SK-N-SH treated with all-trans-retinoic acid at 6 μM for 48 hours (cell line): ENCODE measurements around the gene LENEP.

ENCODE experiments used
- ARNTL ChIP-seq: fragments of 450-650 bp; formaldehyde crosslinking; IDR thresholded peaks from 2 replicates; pipeline ENCODE4 v1.5.0; 2020; ENCODE audit warnings: low read depth, mild to moderate bottlenecking, moderate library complexity, borderline replicate concordance
- BACH2 ChIP-seq: fragments of 250-450 bp; sonication (Bioruptor Pico); IDR thresholded peaks from 2 replicates; pipeline ENCODE4 v1.9.0; 2021; ENCODE audit warnings: mild to moderate bottlenecking, borderline replicate concordance
- CREB5 ChIP-seq: fragments of 250-450 bp; sonication (Bioruptor Pico); IDR thresholded peaks from 2 replicates; pipeline ENCODE4 v1.5.1; 2020; ENCODE audit warnings: low read depth, mild to moderate bottlenecking, moderate library complexity
- GLIS3 ChIP-seq: fragments of 250-450 bp; sonication (Bioruptor Pico); IDR thresholded peaks from 2 replicates; pipeline ENCODE4 v1.5.0; 2020; ENCODE audit warnings: mild to moderate bottlenecking, moderate library complexity
- ISL1 ChIP-seq: fragments of 250-450 bp; sonication (Bioruptor Pico); IDR thresholded peaks from 2 replicates; pipeline ENCODE4 v2.1.2; 2022; ENCODE audit warnings: mild to moderate bottlenecking, moderate library complexity
- RARB ChIP-seq: fragments of 250-450 bp; sonication (Bioruptor Pico); IDR thresholded peaks from 2 replicates; pipeline ENCODE4 v1.8.0; 2021; ENCODE audit warnings: mild to moderate bottlenecking, moderate library complexity
- ZNF70 ChIP-seq: fragments of 450-650 bp; formaldehyde crosslinking; IDR thresholded peaks from 2 replicates; pipeline ENCODE4 v1.5.0; 2020; ENCODE audit warnings: mild to moderate bottlenecking, moderate library complexity

GRCh38 chr1:155004352-155005075 lies 11.1 kb downstream of the LENEP start:
- no peak for TF ChIP-seq RARB (CRISPR knock-in tag)
- no peak for TF ChIP-seq ZNF70
- TF ChIP-seq CREB5: no peak
- no peak for TF ChIP-seq ISL1 (CRISPR knock-in tag)
- TF ChIP-seq ARNTL (CRISPR knock-in tag): no peak
- TF ChIP-seq GLIS3: no peak
- TF ChIP-seq BACH2 (CRISPR knock-in tag): no peak
